ENCODE results near the gene CCL23.
A peak's percentile ranks its signal among the peaks of the same experiment; 100 is the strongest.

CCL23 gene

DNA sequence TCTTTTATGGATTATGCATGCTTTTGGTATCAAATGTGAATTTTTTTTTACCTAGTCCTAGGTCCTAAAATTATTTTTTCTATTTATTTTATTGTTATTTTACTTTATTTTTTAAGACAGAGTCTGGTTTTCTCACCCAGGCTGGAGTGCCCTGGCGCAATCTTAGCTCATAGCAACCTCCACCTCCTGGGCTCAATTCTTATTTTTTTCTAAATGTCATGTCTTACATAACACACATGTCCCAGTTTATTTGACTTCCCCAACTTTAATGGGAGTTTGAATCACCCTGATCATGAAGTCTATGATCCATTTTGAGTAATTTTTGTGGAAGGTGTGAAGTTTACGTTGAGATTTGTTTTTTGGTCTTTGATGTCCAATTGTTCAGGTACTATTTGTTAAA is 43.0 kb upstream of the CCL23 start:
- H3K4me3 ChIP-seq (replicated peaks; ENCODE audit: insufficient read depth, low read length), result no peak overlapping the region
- TF ChIP-seq POLR2AphosphoS5 (IDR thresholded peaks at IDR 0.05; ENCODE audit: low read depth), result no peak
- no peak for TF ChIP-seq GABPA (IDR thresholded peaks at IDR 0.05; ENCODE audit: low read depth)
- TF ChIP-seq, protein P1, sequence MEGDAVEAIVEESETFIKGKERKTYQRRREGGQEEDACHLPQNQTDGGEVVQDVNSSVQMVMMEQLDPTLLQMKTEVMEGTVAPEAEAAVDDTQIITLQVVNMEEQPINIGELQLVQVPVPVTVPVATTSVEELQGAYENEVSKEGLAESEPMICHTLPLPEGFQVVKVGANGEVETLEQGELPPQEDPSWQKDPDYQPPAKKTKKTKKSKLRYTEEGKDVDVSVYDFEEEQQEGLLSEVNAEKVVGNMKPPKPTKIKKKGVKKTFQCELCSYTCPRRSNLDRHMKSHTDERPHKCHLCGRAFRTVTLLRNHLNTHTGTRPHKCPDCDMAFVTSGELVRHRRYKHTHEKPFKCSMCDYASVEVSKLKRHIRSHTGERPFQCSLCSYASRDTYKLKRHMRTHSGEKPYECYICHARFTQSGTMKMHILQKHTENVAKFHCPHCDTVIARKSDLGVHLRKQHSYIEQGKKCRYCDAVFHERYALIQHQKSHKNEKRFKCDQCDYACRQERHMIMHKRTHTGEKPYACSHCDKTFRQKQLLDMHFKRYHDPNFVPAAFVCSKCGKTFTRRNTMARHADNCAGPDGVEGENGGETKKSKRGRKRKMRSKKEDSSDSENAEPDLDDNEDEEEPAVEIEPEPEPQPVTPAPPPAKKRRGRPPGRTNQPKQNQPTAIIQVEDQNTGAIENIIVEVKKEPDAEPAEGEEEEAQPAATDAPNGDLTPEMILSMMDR (IDR thresholded peaks at IDR 0.05; ENCODE audit: insufficient read depth, low read length), result no peak
- no peak for TF ChIP-seq SPI1 (IDR thresholded peaks at IDR 0.05; ENCODE audit: borderline replicate concordance, low read depth)
- TF ChIP-seq, protein P2, sequence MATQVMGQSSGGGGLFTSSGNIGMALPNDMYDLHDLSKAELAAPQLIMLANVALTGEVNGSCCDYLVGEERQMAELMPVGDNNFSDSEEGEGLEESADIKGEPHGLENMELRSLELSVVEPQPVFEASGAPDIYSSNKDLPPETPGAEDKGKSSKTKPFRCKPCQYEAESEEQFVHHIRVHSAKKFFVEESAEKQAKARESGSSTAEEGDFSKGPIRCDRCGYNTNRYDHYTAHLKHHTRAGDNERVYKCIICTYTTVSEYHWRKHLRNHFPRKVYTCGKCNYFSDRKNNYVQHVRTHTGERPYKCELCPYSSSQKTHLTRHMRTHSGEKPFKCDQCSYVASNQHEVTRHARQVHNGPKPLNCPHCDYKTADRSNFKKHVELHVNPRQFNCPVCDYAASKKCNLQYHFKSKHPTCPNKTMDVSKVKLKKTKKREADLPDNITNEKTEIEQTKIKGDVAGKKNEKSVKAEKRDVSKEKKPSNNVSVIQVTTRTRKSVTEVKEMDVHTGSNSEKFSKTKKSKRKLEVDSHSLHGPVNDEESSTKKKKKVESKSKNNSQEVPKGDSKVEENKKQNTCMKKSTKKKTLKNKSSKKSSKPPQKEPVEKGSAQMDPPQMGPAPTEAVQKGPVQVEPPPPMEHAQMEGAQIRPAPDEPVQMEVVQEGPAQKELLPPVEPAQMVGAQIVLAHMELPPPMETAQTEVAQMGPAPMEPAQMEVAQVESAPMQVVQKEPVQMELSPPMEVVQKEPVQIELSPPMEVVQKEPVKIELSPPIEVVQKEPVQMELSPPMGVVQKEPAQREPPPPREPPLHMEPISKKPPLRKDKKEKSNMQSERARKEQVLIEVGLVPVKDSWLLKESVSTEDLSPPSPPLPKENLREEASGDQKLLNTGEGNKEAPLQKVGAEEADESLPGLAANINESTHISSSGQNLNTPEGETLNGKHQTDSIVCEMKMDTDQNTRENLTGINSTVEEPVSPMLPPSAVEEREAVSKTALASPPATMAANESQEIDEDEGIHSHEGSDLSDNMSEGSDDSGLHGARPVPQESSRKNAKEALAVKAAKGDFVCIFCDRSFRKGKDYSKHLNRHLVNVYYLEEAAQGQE (IDR thresholded peaks at IDR 0.05; ENCODE audit: insufficient replicate concordance, low read depth), result no peak
- H3K27ac ChIP-seq (replicated peaks), result no peak overlapping the region
- no peaks in the 10 kb centered on the region for H3K27me3 ChIP-seq (ENCODE audit: insufficient read depth, poor library complexity, severe bottlenecking)
- DNase-seq (ENCODE audit: low read depth in 1 of 2, low spot score in 1 of 2), result no peak

DNA sequence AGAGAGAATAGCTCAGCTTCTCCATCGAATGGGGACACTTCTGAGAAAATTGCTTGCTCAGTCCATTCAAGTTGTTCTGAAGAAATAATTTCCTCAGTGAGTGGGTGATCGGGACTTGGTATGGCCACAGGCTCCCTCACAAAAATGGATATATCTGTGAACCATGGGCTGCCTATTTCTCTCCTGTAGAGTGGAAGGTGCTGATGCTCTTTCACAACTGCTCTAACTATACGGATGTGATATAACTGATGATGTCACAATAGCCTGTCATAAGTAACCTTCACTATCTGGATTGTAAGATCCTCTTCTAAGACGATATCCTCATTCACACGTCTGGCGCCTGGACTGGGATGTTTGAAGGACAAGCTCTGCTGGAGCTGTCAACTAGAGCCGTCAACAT is 41.6 kb upstream of the CCL23 start:
- DNase-seq (ENCODE audit: low read depth in 1 of 2, low spot score in 1 of 2), result peak in 1 of 2 experiments; percentile 14
- no peak overlapping the region for H3K4me3 ChIP-seq (replicated peaks; ENCODE audit: insufficient read depth, low read length)
- TF ChIP-seq, protein P2 (IDR thresholded peaks at IDR 0.05; ENCODE audit: insufficient replicate concordance, low read depth), result no peak
- TF ChIP-seq SPI1 (IDR thresholded peaks at IDR 0.05; ENCODE audit: borderline replicate concordance, low read depth) (no peak), POLR2AphosphoS5 (IDR thresholded peaks at IDR 0.05; ENCODE audit: low read depth) (no peak), GABPA (IDR thresholded peaks at IDR 0.05; ENCODE audit: low read depth) (no peak)
- TF ChIP-seq, protein P1 (IDR thresholded peaks at IDR 0.05; ENCODE audit: insufficient read depth, low read length), result no peak
- H3K27me3 ChIP-seq (ENCODE audit: insufficient read depth, poor library complexity, severe bottlenecking), result no peaks in the 10 kb centered on the region
- H3K27ac ChIP-seq (replicated peaks), result no peak overlapping the region

DNA sequence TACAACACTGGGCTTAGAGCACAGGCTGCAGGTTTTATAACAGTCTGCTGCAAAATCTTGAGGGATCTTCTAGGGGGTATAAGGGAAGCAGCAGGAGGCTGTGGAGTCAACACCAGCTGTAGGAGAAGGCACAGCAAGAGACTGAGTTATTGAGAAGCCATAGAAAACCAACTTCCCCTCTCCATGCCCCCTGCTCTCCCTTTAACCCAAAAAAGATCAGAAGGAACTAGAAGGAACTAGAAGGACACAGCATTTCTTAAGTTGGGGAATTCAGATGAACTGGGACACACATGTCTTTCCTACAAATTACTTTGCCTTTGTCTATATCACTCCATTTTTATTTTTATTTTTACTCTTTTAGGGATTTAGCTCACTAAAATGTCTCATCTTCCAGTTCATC is 40.1 kb upstream of the CCL23 start:
- Histone ChIP-seq H3K27ac (replicated peaks) (no peak overlapping the region), H3K27me3 (ENCODE audit: insufficient read depth, poor library complexity, severe bottlenecking) (no peaks in the 10 kb centered on the region), H3K4me3 (replicated peaks; ENCODE audit: insufficient read depth, low read length) (no peak overlapping the region)
- no peak for DNase-seq (ENCODE audit: low read depth in 1 of 2, low spot score in 1 of 2)
- TF ChIP-seq GABPA (IDR thresholded peaks at IDR 0.05; ENCODE audit: low read depth) (no peak), POLR2AphosphoS5 (IDR thresholded peaks at IDR 0.05; ENCODE audit: low read depth) (no peak), SPI1 (IDR thresholded peaks at IDR 0.05; ENCODE audit: borderline replicate concordance, low read depth) (no peak)
- TF ChIP-seq, protein P1 (IDR thresholded peaks at IDR 0.05; ENCODE audit: insufficient read depth, low read length), result no peak
- TF ChIP-seq, protein P2 (IDR thresholded peaks at IDR 0.05; ENCODE audit: insufficient replicate concordance, low read depth), result no peak
